HEK293T (cell line): ENCODE measurements around the gene LSM4.

ENCODE experiments used
- CTCF ChIA-PET: fragments of 350-600 bp; formaldehyde crosslinking; extraction: SDS; loops from one replicate; lab custom pipeline; 2021; ENCODE audit warnings: antibody characterized with exemption, inconsistent platforms; lab: Yijun Ruan, JAX
- POLR2A ChIA-PET: fragments of 350-600 bp; formaldehyde crosslinking; extraction: SDS; loops from one replicate; lab custom pipeline; 2020; ENCODE audit warnings: antibody characterized with exemption, inconsistent platforms; lab: Yijun Ruan, JAX
- DNase-seq: peaks from one replicate; pipeline ENCODE4 v3.0.0; 2012; ENCODE audit warnings: mixed read lengths; ENCODE audit errors: extremely low spot score
- ARNT ChIP-seq: fragments of 450-650 bp; IDR thresholded peaks from 2 replicates; pipeline ENCODE4 v1.6.1; 2017; ENCODE audit warnings: mild to moderate bottlenecking
- BHLHE40 ChIP-seq: fragments of 450-650 bp; IDR thresholded peaks from 2 replicates; pipeline ENCODE4 v1.6.1; 2016; ENCODE audit warnings: mild to moderate bottlenecking, moderate library complexity, borderline replicate concordance
- CTBP1 ChIP-seq: fragments of 450-650 bp; IDR thresholded peaks from 2 replicates; pipeline ENCODE4 v1.6.1; 2016; ENCODE audit warnings: borderline replicate concordance
- ELF4 ChIP-seq: fragments of 450-650 bp; IDR thresholded peaks from 2 replicates; pipeline ENCODE4 v1.6.1; 2017; ENCODE audit warnings: antibody characterized with exemption
- FOXA1 ChIP-seq: fragments of 450-650 bp; IDR thresholded peaks from 2 replicates; pipeline ENCODE4 v1.6.1; 2016; ENCODE audit warnings: mild to moderate bottlenecking
- FOXK2 ChIP-seq: fragments of 450-650 bp; IDR thresholded peaks from 2 replicates; pipeline ENCODE4 v1.6.1; 2016; ENCODE audit warnings: mild to moderate bottlenecking
- FOXM1 ChIP-seq: fragments of 450-650 bp; IDR thresholded peaks from 2 replicates; pipeline ENCODE4 v1.6.1; 2017; ENCODE audit warnings: mild to moderate bottlenecking, borderline replicate concordance
- HDGF ChIP-seq: fragments of 450-650 bp; IDR thresholded peaks from 2 replicates; pipeline ENCODE4 v1.6.1; 2017; ENCODE audit warnings: antibody characterized with exemption, borderline replicate concordance
- L3MBTL2 ChIP-seq: fragments of 450-650 bp; conservative IDR thresholded peaks from 2 replicates; pipeline ENCODE4 v1.6.1; 2016; ENCODE audit warnings: mild to moderate bottlenecking
- LEF1 ChIP-seq: fragments of 450-650 bp; IDR thresholded peaks from 2 replicates; pipeline ENCODE4 v1.6.1; 2017; ENCODE audit warnings: mild to moderate bottlenecking, borderline replicate concordance
- NFRKB ChIP-seq: fragments of 450-650 bp; IDR thresholded peaks from 2 replicates; pipeline ENCODE4 v1.6.1; 2016; ENCODE audit warnings: mild to moderate bottlenecking, moderate library complexity
- PKNOX1 ChIP-seq: fragments of 450-650 bp; IDR thresholded peaks from 2 replicates; pipeline ENCODE4 v1.6.1; 2016
- SP1 ChIP-seq: fragments of 450-650 bp; IDR thresholded peaks from 2 replicates; pipeline ENCODE4 v1.6.1; 2017
- SUZ12 ChIP-seq: fragments of 450-650 bp; IDR thresholded peaks from 2 replicates; pipeline ENCODE4 v1.6.1; 2016; ENCODE audit warnings: mild to moderate bottlenecking
- TARDBP ChIP-seq: fragments of 450-650 bp; IDR thresholded peaks from 2 replicates; pipeline ENCODE4 v1.6.1; 2016
- ZNF384 ChIP-seq: fragments of 450-650 bp; IDR thresholded peaks from 2 replicates; pipeline ENCODE4 v1.6.1; 2016

LSM4 gene

GRCh38 chr19:18307271-18307681, 15.6 kb downstream of the LSM4 start:
- CTCF ChIA-PET, result no interaction called here
- no peak for DNase-seq
- POLR2A ChIA-PET, result interaction anchor here (0.9 kb wide), 1 partner anchor 26 kb away, joined by 6 read pairs; the partner anchor contains the start of gene JUND
- TF ChIP-seq ZNF384 (no peak), PKNOX1 (no peak), LEF1 (no peak), L3MBTL2 (no peak)

- TF ChIP-seq PKNOX1 (no peak), CTBP1 (no peak), FOXA1 (no peak), FOXK2 (no peak), BHLHE40 (no peak), ARNT (no peak), SUZ12 (no peak), LEF1 (no peak), L3MBTL2 (no peak), TARDBP (no peak), ZNF384 (no peak), NFRKB (no peak), HDGF (no peak), ELF4 (no peak)
- POLR2A ChIA-PET, result interaction anchor here (0.7 to 0.9 kb wide), 2 partner anchors 25 to 26 kb away, joined by 3 to 6 read pairs; partner anchors contain the start of gene JUND
- CTCF ChIA-PET, result no interaction called here
- no peak for DNase-seq
Measured at GRCh38 chr19:18306888-18307260, 16.0 kb downstream of the LSM4 start.

GRCh38 chr19:18306209-18306887, 16.5 kb downstream of the LSM4 start:
- TF ChIP-seq LEF1 (no peak), TARDBP (no peak), FOXA1 (no peak), SUZ12 (no peak), NFRKB (no peak), SP1 (no peak), ELF4 (no peak), ARNT (no peak), CTBP1 (no peak)
- DNase-seq, result no peak
- ChIA-PET CTCF (no interaction called here), POLR2A (interaction anchor here (0.7 to 1.5 kb wide), 3 partner anchors 9 to 26 kb away, joined by 3 to 6 read pairs (median 3); partner anchors contain the start of gene JUND)

- DNase-seq, result no peak
- TF ChIP-seq FOXA1 (no peak), CTBP1 (no peak), FOXM1 (no peak), BHLHE40 (no peak), LEF1 (no peak), SP1 (no peak), FOXK2 (no peak), ARNT (no peak), SUZ12 (no peak), ELF4 (no peak), PKNOX1 (no peak), ZNF384 (no peak), TARDBP (no peak), NFRKB (no peak), HDGF (no peak), L3MBTL2 (no peak)
- ChIA-PET POLR2A (interaction anchor here (0.8 to 5.5 kb wide), 7 partner anchors 11 to 27 kb away, joined by 3 to 80 read pairs (median 5); partner anchors contain the start of genes JUND and LSM4), CTCF (interaction anchor here (0.6 to 1.7 kb wide), 4 partner anchors 24 to 977 kb away, joined by 3 to 10 read pairs (median 4); no protein-coding TSS in a partner anchor)
Measured at GRCh38 chr19:18304458-18305310, 18.2 kb downstream of the LSM4 start.

- DNase-seq, result no peak
- TF ChIP-seq FOXM1, result no peak
- TF ChIP-seq HDGF, result no peak
- TF ChIP-seq LEF1, result no peak
- no peak for TF ChIP-seq BHLHE40
- no peak for TF ChIP-seq SP1
- no peak for TF ChIP-seq TARDBP
- no peak for TF ChIP-seq SUZ12
- TF ChIP-seq CTBP1, result no peak
- TF ChIP-seq ARNT, result no peak
- no peak for TF ChIP-seq NFRKB
- ChIA-PET CTCF (interaction anchor here (1.1 to 1.7 kb wide), 2 partner anchors 25 kb away, joined by 5 to 10 read pairs; no protein-coding TSS in a partner anchor), POLR2A (interaction anchor here (1.0 to 5.5 kb wide), 4 partner anchors 12 to 26 kb away, joined by 3 to 80 read pairs (median 11); partner anchors contain the start of genes JUND and LSM4)
Measured at GRCh38 chr19:18304208-18304457, 18.7 kb downstream of the LSM4 start.

- DNase-seq, result no peak
- ChIA-PET CTCF (interaction anchor here (1.3 to 1.4 kb wide), 2 partner anchors 22 to 27 kb away, joined by 5 read pairs; no protein-coding TSS in a partner anchor), POLR2A (interaction anchor here (0.7 to 5.5 kb wide), 3 partner anchors 18 to 115 kb away, joined by 3 to 80 read pairs (median 3); partner anchors contain the start of gene JUND)
- TF ChIP-seq NFRKB (no peak), SUZ12 (no peak), BHLHE40 (no peak), PKNOX1 (no peak)
Measured at GRCh38 chr19:18301718-18302111, 21.2 kb downstream of the LSM4 start.
